Measurements from ENCODE around the gene TAB3.

- TF ChIP-seq GATA2 (IDR thresholded peaks at IDR 0.05; ENCODE audit: low read depth, low read length), result no peak
- TF ChIP-seq GATA3 (IDR thresholded peaks at IDR 0.05; ENCODE audit: low read depth, low read length), result no peak
Measured at GRCh38 chrX:30814978-30815377, 74.1 kb downstream of the TAB3 start.
